ENCODE results near the gene JADE2. TPM values are rescaled to one million over a fixed set of nuclear protein-coding genes. Genes with fewer than 3 reads are reported as not detected.

The JADE2 gene
- total and polyA plus RNA-seq, 2 of the 8 experiments (the other 6 are each of a cell fraction or from before 2014, with no cell fraction given) = 19.2 to 55.8 TPM

- no peak overlapping the region for H2BK15ac ChIP-seq (ENCODE audit: low read length)
- no peak overlapping the region for H4K5ac ChIP-seq (ENCODE audit: insufficient read length, low read depth, low read length)
- no peak overlapping the region for H2AK5ac ChIP-seq (ENCODE audit: low read depth, low read length)
- H3K56ac ChIP-seq (replicated peaks; ENCODE audit: insufficient read length, low read depth, low read length) = no peak overlapping the region
- ChIA-PET POLR2A (ENCODE audit: partially characterized antibody) (interaction anchor here (0.9 to 1.4 kb wide), 3 partner anchors 23 to 138 kb away, joined by 3 to 4 read pairs (median 3); no protein-coding TSS in a partner anchor), CTCF (ENCODE audit: partially characterized antibody) (interaction anchor here (1.2 to 4.5 kb wide), 6 partner anchors 10 to 139 kb away, joined by 3 to 39 read pairs (median 4); no protein-coding TSS in a partner anchor)
- no peak overlapping the region for H3K14ac ChIP-seq (ENCODE audit: insufficient read length)
- peaks cover 8% of the 10 kb centered on the region; the same call in 1 of the 2 replicates for H3K79me1 ChIP-seq (ENCODE audit: low read depth, low read length)
- H3K4me3 ChIP-seq (ENCODE audit: extremely low read depth in 1 of 4, insufficient read depth in 2 of 4, low read depth in 3 of 4, low read length in 4 of 4) = no peak overlapping the region
- no peak overlapping the region for H3K9ac ChIP-seq (replicated peaks in 1 of 4; ENCODE audit: extremely low read depth in 1 of 4, low read depth in 3 of 4, low read length in 3 of 4)
- no peak overlapping the region; the same call in 1 of the 2 replicates for H3K27ac ChIP-seq (ENCODE audit: low read depth, low read length)
- H4K91ac ChIP-seq (replicated peaks; ENCODE audit: insufficient read length, low read length) = no peak overlapping the region
- no peak for DNase-seq (ENCODE audit: low read depth in 1 of 2, low spot score in 2 of 2)
- no peak for FAIRE-seq
- H3K4me2 ChIP-seq (ENCODE audit: insufficient read depth in 1 of 2, low read depth in 2 of 2, low read length in 2 of 2) = no peak overlapping the region
- H3K36me3 ChIP-seq (ENCODE audit: control insufficient read depth in 2 of 4, insufficient read depth in 4 of 4, low read length in 3 of 4) = peaks cover 4 to 33% (median 9%) of the 10 kb centered on the region in 4 experiments; a peak in 6 of 8 replicates
- no peak overlapping the region; the same call in 1 of the 2 replicates for H4K8ac ChIP-seq (ENCODE audit: extremely low read depth, insufficient read depth, low read length)
- no peaks in the 10 kb centered on the region for H3K9me3 ChIP-seq (ENCODE audit: insufficient read depth in 2 of 2, low read depth in 1 of 2, low read length in 1 of 2)
- H3K4me1 ChIP-seq (replicated peaks in 1 of 4; ENCODE audit: control insufficient read depth in 3 of 4, insufficient read depth in 4 of 4, low read length in 3 of 4) = peaks cover 3 to 15% (median 6%) of the 10 kb centered on the region in 4 experiments; a peak in 6 of 7 replicates
- H2BK12ac ChIP-seq (ENCODE audit: low read depth, low read length) = no peak overlapping the region
- no peak overlapping the region for H2BK5ac ChIP-seq (ENCODE audit: low read depth, low read length)
- H2BK20ac ChIP-seq (ENCODE audit: low read length) = no peak overlapping the region
- H2BK120ac ChIP-seq (replicated peaks; ENCODE audit: low read depth, low read length) = no peak overlapping the region
- WGBS, 2 experiments (ENCODE audit: extremely low coverage in 1 of 2, insufficient coverage in 1 of 2, insufficient read length in 1 of 2, insufficient replicate concordance in 2 of 2, low coverage in 1 of 2, low lambda C conversion rate in 2 of 2, missing lambda C conversion rate in 1 of 2) = 89% methylated on average over 6 of the region's 6 CpGs; no CpG with 5 or more reads in 1 of the 2 experiments
- H3K79me2 ChIP-seq (ENCODE audit: control insufficient read depth in 1 of 2, insufficient read depth in 2 of 2, low read length in 2 of 2) = peaks cover 0 to 7% of the 10 kb centered on the region in 2 experiments; a peak in 2 of 4 replicates
- H3K4ac ChIP-seq (replicated peaks; ENCODE audit: insufficient read length, low read depth, low read length) = no peak overlapping the region
- no peak overlapping the region for H3K18ac ChIP-seq (ENCODE audit: extremely low read depth, low read length)
- H3K23me2 ChIP-seq (ENCODE audit: low read depth, low read length) = peaks cover 8% of the 10 kb centered on the region; the same call in 1 of the 2 replicates
- H4K20me1 ChIP-seq (replicated peaks in 1 of 2; ENCODE audit: control insufficient read depth in 1 of 2, insufficient read depth in 2 of 2, low read length in 2 of 2) = peaks cover 0 to 5% of the 10 kb centered on the region in 2 experiments
- H2AFZ ChIP-seq (ENCODE audit: low read length) = no peak overlapping the region
- no peaks in the 10 kb centered on the region for H3K27me3 ChIP-seq (replicated peaks in 1 of 4; ENCODE audit: control insufficient read depth in 3 of 4, extremely low read depth in 1 of 4, insufficient read depth in 3 of 4, low read length in 3 of 4)
- H3K23ac ChIP-seq (ENCODE audit: insufficient read length) = no peak overlapping the region
- TF ChIP-seq, protein P1, sequence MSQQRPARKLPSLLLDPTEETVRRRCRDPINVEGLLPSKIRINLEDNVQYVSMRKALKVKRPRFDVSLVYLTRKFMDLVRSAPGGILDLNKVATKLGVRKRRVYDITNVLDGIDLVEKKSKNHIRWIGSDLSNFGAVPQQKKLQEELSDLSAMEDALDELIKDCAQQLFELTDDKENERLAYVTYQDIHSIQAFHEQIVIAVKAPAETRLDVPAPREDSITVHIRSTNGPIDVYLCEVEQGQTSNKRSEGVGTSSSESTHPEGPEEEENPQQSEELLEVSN (IDR thresholded peaks at IDR 0.05) = no peak
- TF ChIP-seq CHD2 (IDR thresholded peaks at IDR 0.05; ENCODE audit: low read length) (no peak), RBBP5 (IDR thresholded peaks at IDR 0.05; ENCODE audit: borderline replicate concordance, low read depth, low read length) (no peak), POLR2A (IDR thresholded peaks at IDR 0.05; ENCODE audit: control extremely low read depth in 1 of 2, low read depth in 2 of 2, low read length in 2 of 2) (no peak), MAFK (IDR thresholded peaks at IDR 0.05; ENCODE audit: low read depth, low read length) (no peak), CTCF (IDR thresholded peaks at IDR 0.05; ENCODE audit: control extremely low read depth in 1 of 3, insufficient read depth in 1 of 3, low read depth in 1 of 3, low read length in 3 of 3) (no peak), SIRT6 (IDR thresholded peaks at IDR 0.05; ENCODE audit: low read length) (no peak), BCL11A (IDR thresholded peaks at IDR 0.05; ENCODE audit: low read depth in 2 of 2, low read length in 2 of 2) (no peak), POU5F1 (IDR thresholded peaks at IDR 0.05; ENCODE audit: low read depth, low read length) (no peak), KDM5A (IDR thresholded peaks at IDR 0.05; ENCODE audit: low read length) (no peak), ASH2L (IDR thresholded peaks at IDR 0.05; ENCODE audit: low read length) (no peak)
Measured at GRCh38 chr5:134553821-134554267, 28.4 kb downstream of the JADE2 start.

All from H1 (cell line).